HEK293 (cell line): ENCODE measurements around the gene EIF4G1.

Source experiments
- HOXA7 ChIP-seq: sonication (generic); formaldehyde crosslinking; IDR thresholded peaks from 2 replicates; pipeline ENCODE4 v1.8.1; 2022; ENCODE audit warnings: missing genetic modification reagents, borderline replicate concordance
- HOXD13 ChIP-seq: sonication (generic); formaldehyde crosslinking; IDR thresholded peaks from 2 replicates; pipeline ENCODE4 v1.8.0; 2022; ENCODE audit warnings: missing genetic modification reagents, borderline replicate concordance
- KLF8 ChIP-seq: fragments of 450-650 bp; formaldehyde crosslinking; IDR thresholded peaks from 2 replicates; pipeline ENCODE4 v1.5.1; 2016; ENCODE audit warnings: missing biosample characterization, missing genetic modification characterization
- KLF9 ChIP-seq: fragments of 450-650 bp; formaldehyde crosslinking; IDR thresholded peaks from 2 replicates; pipeline ENCODE4 v1.5.1; 2016; ENCODE audit warnings: missing biosample characterization, missing genetic modification characterization, low read depth
- OSR2 ChIP-seq: fragments of 450-650 bp; formaldehyde crosslinking; IDR thresholded peaks from 2 replicates; pipeline ENCODE4 v1.5.1; 2016; ENCODE audit warnings: missing biosample characterization, missing genetic modification characterization
- REPIN1 ChIP-seq: fragments of 450-650 bp; formaldehyde crosslinking; IDR thresholded peaks from 2 replicates; pipeline ENCODE4 v1.5.1; 2017; ENCODE audit warnings: missing biosample characterization, missing genetic modification characterization, low read depth
- ZBTB20 ChIP-seq: fragments of 450-650 bp; formaldehyde crosslinking; IDR thresholded peaks from 2 replicates; pipeline ENCODE4 v1.5.1; 2016; ENCODE audit warnings: missing biosample characterization, missing genetic modification characterization
- ZBTB7A ChIP-seq: fragments of 450-650 bp; formaldehyde crosslinking; IDR thresholded peaks from 2 replicates; pipeline ENCODE4 v1.5.1; 2016; ENCODE audit warnings: low read depth, missing biosample characterization, missing genetic modification characterization
- ZFP41 ChIP-seq: fragments of 450-650 bp; formaldehyde crosslinking; IDR thresholded peaks from 2 replicates; pipeline ENCODE4 v1.5.1; 2016; ENCODE audit warnings: missing biosample characterization, missing genetic modification characterization, borderline replicate concordance
- ZNF146 ChIP-seq: fragments of 450-650 bp; formaldehyde crosslinking; IDR thresholded peaks from 2 replicates; pipeline ENCODE4 v1.5.1; 2016; ENCODE audit warnings: missing biosample characterization, missing genetic modification characterization
- ZNF157 ChIP-seq: fragments of 450-650 bp; formaldehyde crosslinking; IDR thresholded peaks from 2 replicates; pipeline ENCODE4 v1.5.1; 2016; ENCODE audit warnings: missing biosample characterization, missing genetic modification characterization
- ZNF174 ChIP-seq: fragments of 450-650 bp; formaldehyde crosslinking; IDR thresholded peaks from 2 replicates; pipeline ENCODE4 v1.5.0; 2017; ENCODE audit warnings: missing biosample characterization, mild to moderate bottlenecking, missing genetic modification characterization
- ZNF19 ChIP-seq: fragments of 450-650 bp; formaldehyde crosslinking; IDR thresholded peaks from 2 replicates; pipeline ENCODE4; 2016; ENCODE audit warnings: missing biosample characterization, missing genetic modification characterization, low read depth
- ZNF202 ChIP-seq: fragments of 450-650 bp; formaldehyde crosslinking; IDR thresholded peaks from 2 replicates; pipeline ENCODE4 v1.5.1; 2016; ENCODE audit warnings: missing biosample characterization, missing genetic modification characterization, borderline replicate concordance
- ZNF221 ChIP-seq: fragments of 450-650 bp; formaldehyde crosslinking; IDR thresholded peaks from 2 replicates; pipeline ENCODE4 v1.5.1; 2017; ENCODE audit warnings: missing biosample characterization, missing genetic modification characterization, borderline replicate concordance
- ZNF266 ChIP-seq: fragments of 450-650 bp; formaldehyde crosslinking; IDR thresholded peaks from 2 replicates; pipeline ENCODE4 v1.5.1; 2016; ENCODE audit warnings: missing biosample characterization, missing genetic modification characterization, low read depth
- ZNF274 ChIP-seq, 2 experiments: fragments of 200-500 bp in 1 of 2; fragments of 450-650 bp in 1 of 2; sonication (Bioruptor generic) in 1 of 2; formaldehyde crosslinking in 1 of 2; IDR thresholded peaks; 2 replicates each; pipeline versions ENCODE4 v1.5.1 to v1.6.1; 2014 to 2016; ENCODE audit warnings: borderline replicate concordance in 1 of 2, inconsistent platforms in 1 of 2, low read length in 1 of 2, missing biosample characterization in 1 of 2, missing genetic modification characterization in 1 of 2
- ZNF350 ChIP-seq: fragments of 450-650 bp; formaldehyde crosslinking; IDR thresholded peaks from 2 replicates; pipeline ENCODE4 v1.5.0; 2017; ENCODE audit warnings: missing biosample characterization, mild to moderate bottlenecking, missing genetic modification characterization
- ZNF394 ChIP-seq: fragments of 450-650 bp; formaldehyde crosslinking; IDR thresholded peaks from 2 replicates; pipeline ENCODE4 v1.5.1; 2016; ENCODE audit warnings: missing biosample characterization, missing genetic modification characterization, mild to moderate bottlenecking, moderate library complexity, borderline replicate concordance
- ZNF423 ChIP-seq: fragments of 450-650 bp; formaldehyde crosslinking; IDR thresholded peaks from 2 replicates; pipeline ENCODE4 v1.5.1; 2016; ENCODE audit warnings: missing biosample characterization, missing genetic modification characterization
- ZNF561 ChIP-seq: fragments of 450-650 bp; IDR thresholded peaks from 2 replicates; pipeline ENCODE4 v1.5.1; 2018; ENCODE audit warnings: missing biosample characterization, missing genetic modification characterization, borderline replicate concordance
- ZNF610 ChIP-seq: fragments of 450-650 bp; formaldehyde crosslinking; IDR thresholded peaks from 2 replicates; pipeline ENCODE4 v1.5.1; 2016; ENCODE audit warnings: missing biosample characterization, missing genetic modification characterization, borderline replicate concordance
- ZNF623 ChIP-seq: fragments of 450-650 bp; formaldehyde crosslinking; IDR thresholded peaks from 2 replicates; pipeline ENCODE4 v1.5.1; 2016; ENCODE audit warnings: missing biosample characterization, missing genetic modification characterization
- ZNF626 ChIP-seq: fragments of 450-650 bp; sonication (Bioruptor Pico); formaldehyde crosslinking; IDR thresholded peaks from 2 replicates; pipeline ENCODE4 v1.5.1; 2018; ENCODE audit warnings: missing biosample characterization, missing genetic modification characterization, inconsistent platforms
- ZNF654 ChIP-seq: fragments of 450-650 bp; formaldehyde crosslinking; IDR thresholded peaks from 2 replicates; pipeline ENCODE4 v1.5.1; 2016; ENCODE audit warnings: low read depth, missing biosample characterization, missing genetic modification characterization
- ZNF701 ChIP-seq: fragments of 450-650 bp; formaldehyde crosslinking; IDR thresholded peaks from 2 replicates; pipeline ENCODE4 v1.5.1; 2016; ENCODE audit warnings: missing biosample characterization, missing genetic modification characterization
- ZNF776 ChIP-seq: fragments of 450-650 bp; formaldehyde crosslinking; IDR thresholded peaks from 2 replicates; pipeline ENCODE4 v1.5.0; 2017; ENCODE audit warnings: missing biosample characterization, missing genetic modification characterization, borderline replicate concordance
- ZNF785 ChIP-seq: fragments of 450-650 bp; formaldehyde crosslinking; IDR thresholded peaks from 2 replicates; pipeline ENCODE4 v1.5.1; 2016; ENCODE audit warnings: missing biosample characterization, missing genetic modification characterization
- ZNF792 ChIP-seq: fragments of 450-650 bp; formaldehyde crosslinking; IDR thresholded peaks from 2 replicates; pipeline ENCODE4 v1.5.1; 2016; ENCODE audit warnings: missing biosample characterization, missing genetic modification characterization
- ZNF843 ChIP-seq: fragments of 450-650 bp; formaldehyde crosslinking; IDR thresholded peaks from 2 replicates; pipeline ENCODE4 v1.5.1; 2016; ENCODE audit warnings: missing biosample characterization, missing genetic modification characterization
- TF ChIP-seq, protein P1 (sequence below): fragments of 450-650 bp; formaldehyde crosslinking; IDR thresholded peaks from 2 replicates; pipeline ENCODE4 v1.5.0; 2017; ENCODE audit warnings: missing biosample characterization, missing genetic modification characterization, borderline replicate concordance
- TF ChIP-seq, protein P2 (sequence below): fragments of 450-650 bp; formaldehyde crosslinking; IDR thresholded peaks from 2 replicates; pipeline ENCODE4 v1.5.1; 2016; ENCODE audit warnings: missing biosample characterization, missing genetic modification characterization
- TF ChIP-seq, protein P3 (sequence below): fragments of 450-650 bp; formaldehyde crosslinking; IDR thresholded peaks from 2 replicates; pipeline ENCODE4 v1.5.1; 2017; ENCODE audit warnings: missing biosample characterization, missing genetic modification characterization
- TF ChIP-seq, protein P4 (sequence below): fragments of 450-650 bp; IDR thresholded peaks from 2 replicates; pipeline ENCODE4 v1.5.1; 2018; ENCODE audit warnings: missing biosample characterization, missing genetic modification characterization

EIF4G1 gene

DNA sequence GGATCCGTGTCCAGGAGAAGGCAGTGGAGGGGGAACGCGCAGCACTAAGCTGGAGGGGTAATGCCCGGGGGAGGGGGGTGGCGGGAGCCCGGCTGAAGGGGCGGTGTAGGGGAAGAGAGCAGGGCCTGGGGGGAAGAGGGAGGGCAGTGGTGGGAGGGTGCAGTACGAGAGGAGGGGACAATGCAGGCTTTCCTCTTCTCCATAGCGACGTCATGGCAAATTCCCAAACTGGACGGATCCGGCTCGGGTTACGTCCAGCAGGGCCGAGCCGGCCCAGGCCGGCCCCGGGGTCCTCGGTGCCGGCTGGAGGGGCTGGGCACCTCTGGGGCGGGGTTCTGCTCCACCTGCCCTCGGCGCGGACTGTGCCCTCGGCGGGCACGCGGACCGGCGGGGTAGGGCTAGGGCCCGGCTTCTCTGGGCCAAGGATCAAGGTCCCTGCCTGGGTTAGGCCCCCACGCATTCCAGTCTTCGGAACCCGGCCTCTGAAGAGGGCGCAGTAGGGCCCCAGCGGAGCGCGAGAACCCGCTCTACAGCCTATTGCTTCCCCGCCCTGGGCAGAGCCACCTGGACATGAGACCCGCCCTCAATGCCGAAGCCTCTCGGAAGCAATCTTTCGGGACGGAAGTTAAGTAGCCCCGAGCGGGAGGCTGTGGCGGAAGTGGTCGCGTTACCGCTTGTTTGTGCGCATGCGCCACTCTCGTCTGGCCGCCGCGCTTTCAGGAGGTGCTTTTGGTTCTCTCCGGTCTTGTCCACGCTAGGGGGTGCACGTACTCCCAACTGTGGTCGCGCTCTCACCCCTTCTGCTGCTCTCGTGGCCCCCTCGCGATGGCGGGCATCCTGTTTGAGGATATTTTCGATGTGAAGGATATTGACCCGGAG, 48.5 kb downstream of the EIF4G1 start (continued):
- TF ChIP-seq ZNF174 (tag by site-specific recombination) (no peak), ZNF561 (tag by site-specific recombination) (peak; percentile 58), ZNF266 (tag by site-specific recombination) (no peak), ZBTB20 (tag by site-specific recombination) (peak; percentile 63), ZNF19 (tag by site-specific recombination) (no peak), ZNF610 (no peak), ZNF785 (tag by site-specific recombination) (no peak), KLF9 (tag by site-specific recombination) (0 out of 2 replicates have a peak, but pooled peaks have one; percentile 12), KLF8 (tag by site-specific recombination) (peak; percentile 24), ZNF626 (no peak), ZNF423 (tag by site-specific recombination) (0 out of 2 replicates have a peak, but pooled peaks have one; percentile 5), ZNF350 (no peak), ZNF776 (tag by site-specific recombination) (no peak), ZNF157 (tag by site-specific recombination) (no peak), ZFP41 (tag by site-specific recombination) (no peak), ZNF701 (tag by site-specific recombination) (no peak), ZNF221 (tag by site-specific recombination) (no peak), HOXD13 (CRISPR knock-in tag) (no peak), ZNF202 (tag by site-specific recombination) (no peak), ZNF792 (no peak), ZNF843 (peak; percentile 9; the same call in 1 of the 2 replicates), REPIN1 (no peak), ZNF146 (no peak), ZNF274 (IDR thresholded peaks at IDR 0.05; ENCODE audit: low read length) (no peak), ZNF274 (tag by site-specific recombination; IDR thresholded peaks at IDR 0.05; ENCODE audit: borderline replicate concordance) (no peak), ZNF654 (tag by site-specific recombination) (no peak), ZNF623 (tag by site-specific recombination) (no peak), ZBTB7A (tag by site-specific recombination) (no peak; the same call in 1 of the 2 replicates), ZNF394 (tag by site-specific recombination) (peak; percentile 9; the same call in 1 of the 2 replicates), HOXA7 (no peak), OSR2 (tag by site-specific recombination) (no peak)
- TF ChIP-seq, protein P1, sequence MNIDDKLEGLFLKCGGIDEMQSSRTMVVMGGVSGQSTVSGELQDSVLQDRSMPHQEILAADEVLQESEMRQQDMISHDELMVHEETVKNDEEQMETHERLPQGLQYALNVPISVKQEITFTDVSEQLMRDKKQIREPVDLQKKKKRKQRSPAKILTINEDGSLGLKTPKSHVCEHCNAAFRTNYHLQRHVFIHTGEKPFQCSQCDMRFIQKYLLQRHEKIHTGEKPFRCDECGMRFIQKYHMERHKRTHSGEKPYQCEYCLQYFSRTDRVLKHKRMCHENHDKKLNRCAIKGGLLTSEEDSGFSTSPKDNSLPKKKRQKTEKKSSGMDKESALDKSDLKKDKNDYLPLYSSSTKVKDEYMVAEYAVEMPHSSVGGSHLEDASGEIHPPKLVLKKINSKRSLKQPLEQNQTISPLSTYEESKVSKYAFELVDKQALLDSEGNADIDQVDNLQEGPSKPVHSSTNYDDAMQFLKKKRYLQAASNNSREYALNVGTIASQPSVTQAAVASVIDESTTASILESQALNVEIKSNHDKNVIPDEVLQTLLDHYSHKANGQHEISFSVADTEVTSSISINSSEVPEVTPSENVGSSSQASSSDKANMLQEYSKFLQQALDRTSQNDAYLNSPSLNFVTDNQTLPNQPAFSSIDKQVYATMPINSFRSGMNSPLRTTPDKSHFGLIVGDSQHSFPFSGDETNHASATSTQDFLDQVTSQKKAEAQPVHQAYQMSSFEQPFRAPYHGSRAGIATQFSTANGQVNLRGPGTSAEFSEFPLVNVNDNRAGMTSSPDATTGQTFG (tag by site-specific recombination) = no peak
- TF ChIP-seq, protein P2, sequence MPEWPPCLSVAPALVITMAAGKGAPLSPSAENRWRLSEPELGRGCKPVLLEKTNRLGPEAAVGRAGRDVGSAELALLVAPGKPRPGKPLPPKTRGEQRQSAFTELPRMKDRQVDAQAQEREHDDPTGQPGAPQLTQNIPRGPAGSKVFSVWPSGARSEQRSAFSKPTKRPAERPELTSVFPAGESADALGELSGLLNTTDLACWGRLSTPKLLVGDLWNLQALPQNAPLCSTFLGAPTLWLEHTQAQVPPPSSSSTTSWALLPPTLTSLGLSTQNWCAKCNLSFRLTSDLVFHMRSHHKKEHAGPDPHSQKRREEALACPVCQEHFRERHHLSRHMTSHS (tag by site-specific recombination) = no peak
- TF ChIP-seq, protein P3, sequence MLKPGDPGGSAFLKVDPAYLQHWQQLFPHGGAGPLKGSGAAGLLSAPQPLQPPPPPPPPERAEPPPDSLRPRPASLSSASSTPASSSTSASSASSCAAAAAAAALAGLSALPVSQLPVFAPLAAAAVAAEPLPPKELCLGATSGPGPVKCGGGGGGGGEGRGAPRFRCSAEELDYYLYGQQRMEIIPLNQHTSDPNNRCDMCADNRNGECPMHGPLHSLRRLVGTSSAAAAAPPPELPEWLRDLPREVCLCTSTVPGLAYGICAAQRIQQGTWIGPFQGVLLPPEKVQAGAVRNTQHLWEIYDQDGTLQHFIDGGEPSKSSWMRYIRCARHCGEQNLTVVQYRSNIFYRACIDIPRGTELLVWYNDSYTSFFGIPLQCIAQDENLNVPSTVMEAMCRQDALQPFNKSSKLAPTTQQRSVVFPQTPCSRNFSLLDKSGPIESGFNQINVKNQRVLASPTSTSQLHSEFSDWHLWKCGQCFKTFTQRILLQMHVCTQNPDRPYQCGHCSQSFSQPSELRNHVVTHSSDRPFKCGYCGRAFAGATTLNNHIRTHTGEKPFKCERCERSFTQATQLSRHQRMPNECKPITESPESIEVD = no peak
- TF ChIP-seq, protein P4, sequence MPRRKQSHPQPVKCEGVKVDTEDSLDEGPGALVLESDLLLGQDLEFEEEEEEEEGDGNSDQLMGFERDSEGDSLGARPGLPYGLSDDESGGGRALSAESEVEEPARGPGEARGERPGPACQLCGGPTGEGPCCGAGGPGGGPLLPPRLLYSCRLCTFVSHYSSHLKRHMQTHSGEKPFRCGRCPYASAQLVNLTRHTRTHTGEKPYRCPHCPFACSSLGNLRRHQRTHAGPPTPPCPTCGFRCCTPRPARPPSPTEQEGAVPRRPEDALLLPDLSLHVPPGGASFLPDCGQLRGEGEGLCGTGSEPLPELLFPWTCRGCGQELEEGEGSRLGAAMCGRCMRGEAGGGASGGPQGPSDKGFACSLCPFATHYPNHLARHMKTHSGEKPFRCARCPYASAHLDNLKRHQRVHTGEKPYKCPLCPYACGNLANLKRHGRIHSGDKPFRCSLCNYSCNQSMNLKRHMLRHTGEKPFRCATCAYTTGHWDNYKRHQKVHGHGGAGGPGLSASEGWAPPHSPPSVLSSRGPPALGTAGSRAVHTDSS = no peak
